ENCODE data around the gene ZNF605. TPM values are rescaled to one million over a fixed set of nuclear protein-coding genes. Genes with fewer than 3 reads are reported as not detected.
A peak's percentile ranks its signal among the peaks of the same experiment; 100 is the strongest.

The ZNF605 gene
- total and polyA plus RNA-seq, 12 donors = 2.7 to 16.3 (median 8.1) TPM

DNA sequence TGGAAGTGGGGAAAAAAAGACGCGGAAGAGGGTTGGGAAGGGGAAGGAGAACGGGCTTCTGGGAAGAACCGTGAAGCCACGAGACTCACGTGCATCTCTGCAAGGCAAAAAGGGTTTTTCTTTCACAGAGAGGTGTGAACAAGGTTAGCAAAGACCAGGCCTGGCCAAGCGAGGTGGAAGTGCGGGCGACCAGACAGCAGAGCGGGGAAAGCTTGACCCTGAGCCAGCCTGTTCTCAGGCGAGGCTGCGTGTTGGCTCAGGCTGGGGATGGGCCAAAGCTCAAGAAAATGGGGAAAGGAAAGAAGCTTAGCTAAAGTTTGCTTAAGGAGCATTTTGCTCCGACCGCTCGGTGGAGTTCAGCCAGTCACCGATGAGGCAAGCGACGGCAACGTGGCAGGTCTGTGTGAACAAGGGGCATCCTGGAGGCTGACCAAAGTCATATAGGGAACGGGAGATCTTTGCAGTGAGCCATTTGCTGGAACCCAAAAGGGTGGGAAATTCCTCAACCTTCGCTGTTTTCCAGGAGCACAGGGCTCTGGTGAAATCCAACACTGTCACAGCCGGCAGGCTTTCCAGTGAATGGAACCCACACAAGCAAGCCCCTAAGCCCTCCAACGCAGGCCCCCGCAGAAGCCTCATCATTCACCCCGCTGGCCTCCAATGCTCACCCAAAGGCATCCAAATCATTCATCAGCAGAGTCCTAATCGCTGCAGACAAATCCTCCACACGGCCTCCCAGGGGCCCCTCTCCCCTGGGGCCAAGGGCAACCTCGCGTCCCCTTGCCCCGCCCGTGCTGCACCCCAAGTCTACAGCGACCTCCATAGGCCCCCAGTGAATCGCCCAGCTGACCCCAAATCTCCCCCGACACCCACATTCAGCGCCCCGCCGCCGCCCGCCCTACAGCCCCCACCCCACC is 754 bp downstream of the ZNF605 start:
- peak overlapping the region in 4 of 5 donors; percentile 62 to 93 (median 90) for H3K27ac ChIP-seq
- H3K4me3 ChIP-seq = peak overlapping the region in 3 of 4 donors; percentile 13 to 94 (median 54)
- intact Hi-C loops (cut with DNase I) = no loop called here
- H3K27me3 ChIP-seq = no peaks in the 10 kb centered on the region
- DNase-seq = peak; percentile 33 to 71 (median 56)
- 8 to 15% (median 13%) methylated on average over 32 to 39 of the region's 39 CpGs for WGBS, 4 donors
- peaks cover 0 to 2% (median 0%) of the 10 kb centered on the region in 3 donors for H3K9me3 ChIP-seq (replicated peaks in 1 of 3)
- TF ChIP-seq POLR2A (IDR thresholded peaks at IDR 0.05) = no peak
- H3K4me1 ChIP-seq (replicated peaks in 1 of 2) = peaks cover 7 to 18% of the 10 kb centered on the region in 2 donors
- H3K36me3 ChIP-seq (replicated peaks in 1 of 2) = no peaks in the 10 kb centered on the region

- intact Hi-C loops (cut with DNase I) = no loop called here
- H3K4me3 ChIP-seq = peak overlapping the region in 2 of 4 donors; percentile 54 to 94
- WGBS, 4 donors = 83 to 95% (median 86%) methylated on average over 14 of the region's 14 CpGs
- H3K27ac ChIP-seq = peak overlapping the region in 3 of 5 donors; percentile 62 to 93 (median 90)
- H3K27me3 ChIP-seq = no peaks in the 10 kb centered on the region
- peak in 1 of 7 donors; percentile 40 for DNase-seq
- no peaks in the 10 kb centered on the region for H3K36me3 ChIP-seq (replicated peaks in 1 of 2)
- TF ChIP-seq CTCF (IDR thresholded peaks at IDR 0.05) (no peak), POLR2A (IDR thresholded peaks at IDR 0.05) (no peak)
- peaks cover 0 to 7% (median 0%) of the 10 kb centered on the region in 3 donors for H3K9me3 ChIP-seq (replicated peaks in 1 of 3)
- peaks cover 7 to 18% of the 10 kb centered on the region in 2 donors for H3K4me1 ChIP-seq (replicated peaks in 1 of 2)
These were observed 1.5 kb downstream of the ZNF605 start for GRCh38 chr12:132954471-132955048.

DNA sequence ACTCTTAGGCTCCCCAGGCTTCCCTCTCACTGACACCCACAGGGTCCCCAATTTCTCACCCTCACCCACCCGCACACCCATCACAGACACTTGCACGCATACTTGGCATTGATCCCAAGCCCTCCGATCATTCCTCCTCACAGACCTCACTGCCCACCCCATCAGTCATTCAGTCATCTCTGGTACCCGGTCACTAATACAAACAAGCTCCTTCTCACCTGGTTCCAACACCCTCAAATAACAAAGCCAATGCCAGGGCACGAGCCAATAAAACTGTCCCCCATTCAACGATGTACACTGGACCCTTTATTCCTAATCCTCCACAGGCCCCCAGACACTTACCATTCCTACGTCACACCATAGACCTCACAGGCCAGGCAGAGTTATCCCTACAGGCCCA is 2.3 kb downstream of the ZNF605 start:
- peaks cover 0 to 8% (median 0%) of the 10 kb centered on the region in 3 donors for H3K9me3 ChIP-seq (replicated peaks in 1 of 3)
- no peak for TF ChIP-seq CTCF (IDR thresholded peaks at IDR 0.05)
- TF ChIP-seq POLR2A (IDR thresholded peaks at IDR 0.05) = no peak
- WGBS, 4 donors = 96 to 99% (median 97%) methylated on average over 7 of the region's 7 CpGs
- H3K36me3 ChIP-seq (replicated peaks in 1 of 2) = no peaks in the 10 kb centered on the region
- H3K4me1 ChIP-seq (replicated peaks in 1 of 2) = peaks cover 7 to 18% of the 10 kb centered on the region in 2 donors
- no peak overlapping the region for H3K27ac ChIP-seq
- intact Hi-C loops (cut with DNase I) = no loop called here
- DNase-seq = peak in 1 of 7 donors; percentile 42
- H3K4me3 ChIP-seq = no peak overlapping the region
- no peaks in the 10 kb centered on the region for H3K27me3 ChIP-seq

- H3K27ac ChIP-seq = no peak overlapping the region
- peaks cover 0 to 15% (median 0%) of the 10 kb centered on the region in 3 donors for H3K9me3 ChIP-seq (replicated peaks in 1 of 3)
- no peak overlapping the region for H3K4me3 ChIP-seq
- peak in 1 of 7 donors; percentile 14 for DNase-seq
- H3K27me3 ChIP-seq = no peaks in the 10 kb centered on the region
- H3K36me3 ChIP-seq (replicated peaks in 1 of 2) = no peaks in the 10 kb centered on the region
- TF ChIP-seq POLR2A (IDR thresholded peaks at IDR 0.05) = no peak
- TF ChIP-seq CTCF (IDR thresholded peaks at IDR 0.05) = no peak
- WGBS, 4 donors = 93 to 100% (median 100%) methylated on average over 1 to 2 of the region's 2 CpGs
- peaks cover 7 to 18% of the 10 kb centered on the region in 2 donors for H3K4me1 ChIP-seq (replicated peaks in 1 of 2)
- intact Hi-C loops (cut with DNase I) = no loop called here
These were observed 3.0 kb downstream of the ZNF605 start for GRCh38 chr12:132953163-132953425.
